Measurements from ENCODE around the gene CHKA.

DNA sequence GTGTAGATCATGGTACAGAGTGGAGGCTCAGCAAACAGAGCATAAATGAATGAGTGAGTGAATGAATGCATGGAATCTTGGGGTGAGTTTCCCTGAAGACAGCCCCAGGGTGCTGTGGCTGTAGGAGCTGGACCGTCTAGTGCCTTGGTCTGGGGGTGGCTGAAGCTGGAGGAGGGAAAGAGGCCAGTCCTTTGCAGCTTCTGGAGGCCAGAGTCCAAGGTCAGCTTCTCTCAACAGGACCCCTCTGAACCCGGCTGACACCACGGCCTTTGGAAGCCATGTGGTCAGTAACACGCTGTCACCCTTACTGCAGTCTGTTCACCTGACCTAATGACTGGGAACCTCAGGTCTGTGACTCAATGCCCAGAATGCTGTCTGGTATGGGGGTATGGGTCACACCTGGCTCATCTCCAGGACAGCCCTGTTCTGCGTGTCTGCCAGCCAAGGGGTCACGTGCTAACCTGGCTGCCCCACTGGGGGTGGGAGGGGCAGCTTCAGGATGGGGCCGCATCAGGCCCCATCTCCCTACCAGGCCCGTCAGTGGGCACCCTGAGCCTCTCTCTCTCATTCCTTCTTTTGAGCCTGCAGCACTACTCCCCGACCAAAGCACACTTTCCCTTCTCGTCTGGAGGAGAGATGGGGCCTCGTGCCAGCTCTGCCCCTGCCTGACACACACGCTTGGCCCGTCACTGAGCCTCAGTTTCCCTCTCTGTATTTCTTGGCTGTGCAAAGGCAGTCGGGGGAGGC is 24.1 kb upstream of the CHKA start:
- TF ChIP-seq, protein P1, sequence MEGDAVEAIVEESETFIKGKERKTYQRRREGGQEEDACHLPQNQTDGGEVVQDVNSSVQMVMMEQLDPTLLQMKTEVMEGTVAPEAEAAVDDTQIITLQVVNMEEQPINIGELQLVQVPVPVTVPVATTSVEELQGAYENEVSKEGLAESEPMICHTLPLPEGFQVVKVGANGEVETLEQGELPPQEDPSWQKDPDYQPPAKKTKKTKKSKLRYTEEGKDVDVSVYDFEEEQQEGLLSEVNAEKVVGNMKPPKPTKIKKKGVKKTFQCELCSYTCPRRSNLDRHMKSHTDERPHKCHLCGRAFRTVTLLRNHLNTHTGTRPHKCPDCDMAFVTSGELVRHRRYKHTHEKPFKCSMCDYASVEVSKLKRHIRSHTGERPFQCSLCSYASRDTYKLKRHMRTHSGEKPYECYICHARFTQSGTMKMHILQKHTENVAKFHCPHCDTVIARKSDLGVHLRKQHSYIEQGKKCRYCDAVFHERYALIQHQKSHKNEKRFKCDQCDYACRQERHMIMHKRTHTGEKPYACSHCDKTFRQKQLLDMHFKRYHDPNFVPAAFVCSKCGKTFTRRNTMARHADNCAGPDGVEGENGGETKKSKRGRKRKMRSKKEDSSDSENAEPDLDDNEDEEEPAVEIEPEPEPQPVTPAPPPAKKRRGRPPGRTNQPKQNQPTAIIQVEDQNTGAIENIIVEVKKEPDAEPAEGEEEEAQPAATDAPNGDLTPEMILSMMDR (IDR thresholded peaks at IDR 0.05): no peak
- TF ChIP-seq POLR2A (IDR thresholded peaks at IDR 0.05): no peak

All from thyroid gland (tissue), 4 donors.